HepG2 (cell line): Measurements from ENCODE around the gene SRC. TPM values are rescaled to one million over a fixed set of nuclear protein-coding genes. Genes with fewer than 3 reads are reported as not detected.

Experiments
- BATF2 ChIP-seq: sonication (generic); formaldehyde crosslinking; IDR thresholded peaks from 2 replicates; pipeline ENCODE4 v1.8.0; 2022; ENCODE audit warnings: mild to moderate bottlenecking, missing genetic modification reagents, moderate library complexity
- BHLHE40 ChIP-seq: IDR thresholded peaks from 2 replicates; pipeline ENCODE4 v1.6.1; 2011; ENCODE audit warnings: low read length, improper control_type of control experiment
- CCDC6 ChIP-seq: sonication (generic); formaldehyde crosslinking; IDR thresholded peaks from 2 replicates; pipeline ENCODE4 v1.8.1; 2022; ENCODE audit warnings: mild to moderate bottlenecking, missing genetic modification reagents, moderate library complexity
- EED ChIP-seq: sonication (generic); formaldehyde crosslinking; IDR thresholded peaks from 2 replicates; pipeline ENCODE4 v1.5.0; 2020; ENCODE audit warnings: mild to moderate bottlenecking, missing genetic modification reagents
- GABPA ChIP-seq, 2 experiments: IDR thresholded peaks; 2 replicates each; pipeline ENCODE4 v1.6.1; 2011 to 2016; ENCODE audit warnings: low read depth in 2 of 2, low read length in 1 of 2, missing biosample characterization in 1 of 2, missing genetic modification characterization in 1 of 2
- HINFP ChIP-seq: sonication (generic); formaldehyde crosslinking; IDR thresholded peaks from 2 replicates; pipeline ENCODE4 v1.4.0; 2020; ENCODE audit warnings: low read depth, mild to moderate bottlenecking, missing genetic modification reagents
- HNRNPH1 ChIP-seq: fragments of 200-400 bp; formaldehyde crosslinking; optimal IDR thresholded peaks from 2 replicates; pipeline ENCODE3; 2017; ENCODE audit warnings: mild to moderate bottlenecking, low read depth, low read length
- LRRFIP1 ChIP-seq: sonication (generic); formaldehyde crosslinking; conservative IDR thresholded peaks from 2 replicates; pipeline ENCODE4 v1.4.0; 2020; ENCODE audit warnings: missing genetic modification reagents
- MLXIP ChIP-seq: sonication (generic); formaldehyde crosslinking; IDR thresholded peaks from 2 replicates; pipeline ENCODE4 v1.9.0; 2021; ENCODE audit warnings: missing genetic modification reagents, borderline replicate concordance
- NR1H2 ChIP-seq: sonication (generic); formaldehyde crosslinking; IDR thresholded peaks from 2 replicates; pipeline ENCODE4 v1.8.1; 2022; ENCODE audit warnings: low read depth, missing genetic modification reagents, borderline replicate concordance
- RFXAP ChIP-seq: sonication (generic); formaldehyde crosslinking; IDR thresholded peaks from 2 replicates; pipeline ENCODE4 v1.4.0; 2020; ENCODE audit warnings: missing genetic modification reagents, borderline replicate concordance
- SNAPC5 ChIP-seq: sonication (generic); formaldehyde crosslinking; IDR thresholded peaks from 2 replicates; pipeline ENCODE4 v1.8.1; 2023; ENCODE audit warnings: mild to moderate bottlenecking, missing genetic modification reagents, borderline replicate concordance
- SP1 ChIP-seq, 2 experiments: fragments of 450-650 bp in 1 of 2; sonication (generic) in 1 of 2; formaldehyde crosslinking in 1 of 2; IDR thresholded peaks; 2 replicates each; pipeline versions ENCODE4 v1.4.0 to v1.6.1; 2016 to 2020; ENCODE audit warnings: missing genetic modification reagents in 1 of 2
- ZFP36 ChIP-seq: fragments of 150-350 bp; IDR thresholded peaks from 2 replicates; pipeline ENCODE4 v1.6.1; 2018; ENCODE audit warnings: borderline replicate concordance, low read length, low read depth; ENCODE audit not compliant: partially characterized antibody
- ZGPAT ChIP-seq: IDR thresholded peaks from 2 replicates; pipeline ENCODE4 v1.6.1; 2016; ENCODE audit warnings: mild to moderate bottlenecking
- ZMAT3 ChIP-seq: sonication (generic); formaldehyde crosslinking; conservative IDR thresholded peaks from 2 replicates; pipeline ENCODE4 v1.7.0; 2021; ENCODE audit warnings: missing genetic modification reagents
- ZNF20 ChIP-seq: sonication (generic); formaldehyde crosslinking; IDR thresholded peaks from 2 replicates; pipeline ENCODE4 v1.4.0; 2020; ENCODE audit warnings: mild to moderate bottlenecking, moderate library complexity, missing genetic modification reagents
- ZNF567 ChIP-seq: sonication (generic); formaldehyde crosslinking; IDR thresholded peaks from 2 replicates; pipeline ENCODE4 v1.8.1; 2023; ENCODE audit warnings: mild to moderate bottlenecking, missing genetic modification reagents, borderline replicate concordance
- ZNF841 ChIP-seq: sonication (generic); formaldehyde crosslinking; IDR thresholded peaks from 2 replicates; pipeline ENCODE4 v1.8.1; 2023; ENCODE audit warnings: missing genetic modification reagents, borderline replicate concordance
- ZSCAN29 ChIP-seq: sonication (generic); formaldehyde crosslinking; conservative IDR thresholded peaks from 2 replicates; pipeline ENCODE4 v1.4.0; 2020; ENCODE audit warnings: mild to moderate bottlenecking, missing genetic modification reagents
- polyA plus RNA-seq, 8 experiments: library from polyadenylated mRNA; depleted of rRNA in 3 of 8; stranded (reverse) in 7 of 8; unstranded in 1 of 8; fragments of >200 nt; fragmentation: Illumina TruSeq in 4 of 8; extraction: Trizol in 4 of 8; gene quantifications; 2 replicates each; pipeline versions ENCODE4 v1.2.1 to v1.2.3, GENCODE V29; 2011 to 2016; ENCODE audit warnings: low read depth in 4 of 8, missing spikeins in 1 of 8, mixed read lengths in 1 of 8; ENCODE audit not compliant: insufficient read depth in 1 of 8
- total RNA-seq, 5 experiments: library from RNA; depleted of rRNA; stranded (reverse); fragments of >200 nt; fragmentation: Illumina TruSeq; extraction: Trizol; gene quantifications; 2 replicates each; pipeline ENCODE4 v1.2.3, GENCODE V29; 2016; ENCODE audit warnings: low read depth in 1 of 5

The SRC gene
- total and polyA plus RNA-seq, 2 of the 13 experiments (the other 11 are each of a cell fraction or from before 2014, with no cell fraction given), result 54.7 to 192 TPM

- no peak for TF ChIP-seq HINFP (CRISPR knock-in tag)
- TF ChIP-seq NR1H2 (CRISPR knock-in tag), result no peak
- no peak for TF ChIP-seq LRRFIP1 (CRISPR knock-in tag)
- no peak for TF ChIP-seq ZSCAN29 (CRISPR knock-in tag)
- TF ChIP-seq BATF2 (CRISPR knock-in tag), result no peak
- TF ChIP-seq ZFP36, result no peak
- TF ChIP-seq BHLHE40, result no peak
- peak; percentile 47; the same call in 1 of the 2 replicates for TF ChIP-seq ZGPAT
- TF ChIP-seq ZNF567 (CRISPR knock-in tag), result no peak
- 0 out of 2 replicates have a peak, but pooled peaks have one; percentile 16 for TF ChIP-seq RFXAP
- TF ChIP-seq EED (CRISPR knock-in tag), result no peak
- TF ChIP-seq ZMAT3 (CRISPR knock-in tag), result no peak
- TF ChIP-seq SP1 (IDR thresholded peaks at IDR 0.05), result no peak
- no peak; the same call in 1 of the 2 replicates for TF ChIP-seq SP1 (CRISPR knock-in tag; IDR thresholded peaks at IDR 0.05)
- TF ChIP-seq GABPA (IDR thresholded peaks at IDR 0.05; ENCODE audit: low read depth, low read length), result no peak
- no peak for TF ChIP-seq GABPA (CRISPR knock-in tag; IDR thresholded peaks at IDR 0.05; ENCODE audit: low read depth)
- no peak for TF ChIP-seq ZNF20 (CRISPR knock-in tag)
- TF ChIP-seq SNAPC5, result no peak
- TF ChIP-seq ZNF841 (CRISPR knock-in tag), result no peak
- no peak for TF ChIP-seq MLXIP (CRISPR knock-in tag)
- TF ChIP-seq HNRNPH1, result no peak
- no peak for TF ChIP-seq CCDC6 (CRISPR knock-in tag)
These were observed 12.1 kb upstream of the SRC start (continued) for GRCh38 chr20:37333848-37334318.
